Hepatic stellate cell (primary cell): ENCODE results near the gene TTLL5.
A peak's percentile ranks its signal among the peaks of the same experiment; 100 is the strongest.

Source experiments
- DNase-seq: peaks from one replicate; pipeline ENCODE4 v3.0.0; 2011; ENCODE audit warnings: low spot score

TTLL5 gene

GRCh38 chr14:75660630-75661498, at the start of gene TTLL5, which contains the start of gene ERG28:
TSS of gene TTLL5 (plus strand) at chr14:75661246. CDS start at chr14:75663150, 1,904 bp downstream.
TSS of gene ERG28 (minus strand) at chr14:75660876. CDS start at chr14:75657502, 3,374 bp downstream.
- peak; percentile 98 for DNase-seq

- no peak for DNase-seq
Measured at GRCh38 chr14:75612157-75612556, 48.9 kb upstream of the TTLL5 start.

- no peak for DNase-seq
Measured at GRCh38 chr14:75614179-75614578, 46.9 kb upstream of the TTLL5 start.

- no peak for DNase-seq
Measured at GRCh38 chr14:75615200-75615599, 45.8 kb upstream of the TTLL5 start.

- no peak for DNase-seq
Measured at GRCh38 chr14:75619548-75619947, 41.5 kb upstream of the TTLL5 start.

GRCh38 chr14:75625034-75625433, 36.0 kb upstream of the TTLL5 start:
- no peak for DNase-seq

GRCh38 chr14:75626396-75626795, 34.6 kb upstream of the TTLL5 start:
- no peak for DNase-seq

- no peak for DNase-seq
Measured at GRCh38 chr14:75626863-75627262, 34.2 kb upstream of the TTLL5 start.

GRCh38 chr14:75627406-75627805, 33.6 kb upstream of the TTLL5 start:
- DNase-seq = no peak

- DNase-seq = no peak
Measured at GRCh38 chr14:75628816-75629215, 32.2 kb upstream of the TTLL5 start.

GRCh38 chr14:75630695-75631452, 30.2 kb upstream of the TTLL5 start:
- no peak for DNase-seq

- peak; percentile 27 for DNase-seq
Measured at GRCh38 chr14:75631453-75631831, 29.6 kb upstream of the TTLL5 start.

- no peak for DNase-seq
Measured at GRCh38 chr14:75634848-75635247, 26.2 kb upstream of the TTLL5 start.

- DNase-seq = peak; percentile 64
Measured at GRCh38 chr14:75636100-75636692, 24.9 kb upstream of the TTLL5 start.

GRCh38 chr14:75640876-75641275, 20.2 kb upstream of the TTLL5 start:
- no peak for DNase-seq

GRCh38 chr14:75643985-75644384, 17.1 kb upstream of the TTLL5 start:
- DNase-seq = no peak

- no peak for DNase-seq
Measured at GRCh38 chr14:75645056-75645455, 16.0 kb upstream of the TTLL5 start.

GRCh38 chr14:75646762-75647161, 14.3 kb upstream of the TTLL5 start:
- no peak for DNase-seq

- DNase-seq = no peak
Measured at GRCh38 chr14:75647640-75648039, 13.4 kb upstream of the TTLL5 start.

- peak; percentile 75 for DNase-seq
Measured at GRCh38 chr14:75648066-75648838, 12.8 kb upstream of the TTLL5 start.

- DNase-seq = no peak
Measured at GRCh38 chr14:75649337-75649736, 11.7 kb upstream of the TTLL5 start.

GRCh38 chr14:75649773-75650172, 11.3 kb upstream of the TTLL5 start:
- DNase-seq = no peak
